WTC11 (cell line): ENCODE measurements around the gene GNAI1. TPM values are rescaled to one million over a fixed set of nuclear protein-coding genes. Genes with fewer than 3 reads are reported as not detected.

Experiments used
- ATAC-seq: fragments of 200-7000 bp; cut with Tn5 transposase; 2 replicates; pipeline ENCODE4 v1.10.0; 2021; ENCODE audit warnings: mild to moderate bottlenecking, moderate library complexity
- CTCF ChIA-PET: fragments of 300-600 bp; sonication (Branson Sonifier 250); formaldehyde crosslinking; loops from one replicate; lab custom pipeline; 2021; ENCODE audit warnings: antibody characterized with exemption; lab: Charles Lee
- POLR2A ChIA-PET: fragments of 350-600 bp; sonication (Branson Sonifier 250); formaldehyde crosslinking; loops from one replicate; lab custom pipeline; 2021; ENCODE audit warnings: antibody characterized with exemption; lab: Charles Lee
- DNase-seq: peaks from one replicate; pipeline ENCODE4 v3.0.0; 2021; ENCODE audit warnings: low spot score
- H3K27ac Mint-ChIP-seq: 2 replicates; pipeline ENCODE4 v1.8.0; 2021; ENCODE audit warnings: mixed read lengths
- H3K27me3 Mint-ChIP-seq: 2 replicates; pipeline ENCODE4 v1.8.0; 2021; ENCODE audit warnings: low read depth, mild to moderate bottlenecking, moderate library complexity, mixed read lengths
- H3K36me3 Mint-ChIP-seq: 2 replicates; pipeline ENCODE4 v1.8.0; 2021; ENCODE audit warnings: mixed read lengths
- H3K4me1 Mint-ChIP-seq: 2 replicates; pipeline ENCODE4 v1.8.0; 2022; ENCODE audit warnings: mixed read lengths
- H3K4me3 Mint-ChIP-seq: 2 replicates; pipeline ENCODE4 v1.8.0; 2021; ENCODE audit warnings: mild to moderate bottlenecking, moderate library complexity, mixed read lengths
- H3K9me3 Mint-ChIP-seq: 2 replicates; pipeline ENCODE4 v1.8.0; 2021; ENCODE audit warnings: mixed read lengths
- FOXK1 ChIP-seq: sonication (generic); formaldehyde crosslinking; IDR thresholded peaks from 2 replicates; pipeline ENCODE4 v1.8.0; 2022; ENCODE audit warnings: mild to moderate bottlenecking, moderate library complexity, missing genetic modification reagents
- GTF2I ChIP-seq: fragments of 250-450 bp; sonication (Bioruptor Pico); conservative IDR thresholded peaks from 2 replicates; pipeline ENCODE4 v1.4.0; 2021; ENCODE audit warnings: mild to moderate bottlenecking
- HMGA2 ChIP-seq: fragments of 250-450 bp; sonication (Bioruptor Pico); IDR thresholded peaks from 2 replicates; pipeline ENCODE4 v1.4.0; 2021; ENCODE audit warnings: mild to moderate bottlenecking, moderate library complexity
- MXD4 ChIP-seq: fragments of 250-450 bp; sonication (Bioruptor Pico); IDR thresholded peaks from 2 replicates; pipeline ENCODE4 v1.8.0; 2021; ENCODE audit warnings: mild to moderate bottlenecking, moderate library complexity, borderline replicate concordance
- MYBL2 ChIP-seq: sonication (generic); formaldehyde crosslinking; IDR thresholded peaks from 2 replicates; pipeline ENCODE4 v1.8.1; 2023; ENCODE audit warnings: mild to moderate bottlenecking, moderate library complexity, missing genetic modification reagents
- NFATC4 ChIP-seq: fragments of 250-450 bp; sonication (Bioruptor Pico); IDR thresholded peaks from 2 replicates; pipeline ENCODE4 v1.9.0; 2021; ENCODE audit warnings: mild to moderate bottlenecking
- PRRX2 ChIP-seq: fragments of 250-450 bp; sonication (Bioruptor Pico); IDR thresholded peaks from 2 replicates; pipeline ENCODE4 v1.8.0; 2021; ENCODE audit warnings: mild to moderate bottlenecking
- TCF7 ChIP-seq: sonication (generic); formaldehyde crosslinking; IDR thresholded peaks from 2 replicates; pipeline ENCODE4 v1.8.0; 2022; ENCODE audit warnings: mild to moderate bottlenecking, low read depth, missing genetic modification reagents, moderate library complexity
- ZNF121 ChIP-seq: sonication (generic); formaldehyde crosslinking; IDR thresholded peaks from 2 replicates; pipeline ENCODE4 v1.8.0; 2023; ENCODE audit warnings: missing genetic modification reagents
- ZNF232 ChIP-seq: sonication (generic); formaldehyde crosslinking; IDR thresholded peaks from 2 replicates; pipeline ENCODE4 v1.8.0; 2022; ENCODE audit warnings: mild to moderate bottlenecking, missing genetic modification reagents
- ZNF423 ChIP-seq: fragments of 250-450 bp; sonication (Bioruptor Pico); IDR thresholded peaks from 2 replicates; pipeline ENCODE4 v2.1.2; 2022; ENCODE audit warnings: mild to moderate bottlenecking, moderate library complexity
- total RNA-seq: library from RNA; stranded (reverse); gene quantifications from 3 replicates; pipeline ENCODE4 v1.2.3, GENCODE V29; 2021
- TF ChIP-seq, protein P1 (sequence below): fragments of 250-450 bp; sonication (Bioruptor Pico); IDR thresholded peaks from 2 replicates; pipeline ENCODE4 v2.1.2; 2022; ENCODE audit warnings: mild to moderate bottlenecking, moderate library complexity
- TF ChIP-seq, protein P2 (sequence below): fragments of 250-450 bp; sonication (Bioruptor Pico); conservative IDR thresholded peaks from 2 replicates; pipeline ENCODE4 v1.9.0; 2021; ENCODE audit warnings: mild to moderate bottlenecking
- TF ChIP-seq, protein P3 (sequence below): sonication (generic); formaldehyde crosslinking; IDR thresholded peaks from 2 replicates; pipeline ENCODE4 v1.8.1; 2023; ENCODE audit warnings: mild to moderate bottlenecking, missing genetic modification reagents
- TF ChIP-seq, protein P4 (sequence below): sonication (generic); formaldehyde crosslinking; conservative IDR thresholded peaks from 2 replicates; pipeline ENCODE4 v1.8.1; 2023; ENCODE audit warnings: mild to moderate bottlenecking, low read depth, missing genetic modification reagents, moderate library complexity
- TF ChIP-seq, protein P5 (sequence below): sonication (generic); formaldehyde crosslinking; IDR thresholded peaks from 2 replicates; pipeline ENCODE4 v1.8.1; 2022; ENCODE audit warnings: mild to moderate bottlenecking, missing genetic modification reagents, moderate library complexity, borderline replicate concordance
- TF ChIP-seq, protein P6 (sequence below): sonication (generic); formaldehyde crosslinking; IDR thresholded peaks from 2 replicates; pipeline ENCODE4 v1.8.0; 2023; ENCODE audit warnings: missing genetic modification reagents, mild to moderate bottlenecking, borderline replicate concordance

GNAI1 gene
- total RNA-seq, 1 experiment from 2014 or later = 26.7 TPM

DNA sequence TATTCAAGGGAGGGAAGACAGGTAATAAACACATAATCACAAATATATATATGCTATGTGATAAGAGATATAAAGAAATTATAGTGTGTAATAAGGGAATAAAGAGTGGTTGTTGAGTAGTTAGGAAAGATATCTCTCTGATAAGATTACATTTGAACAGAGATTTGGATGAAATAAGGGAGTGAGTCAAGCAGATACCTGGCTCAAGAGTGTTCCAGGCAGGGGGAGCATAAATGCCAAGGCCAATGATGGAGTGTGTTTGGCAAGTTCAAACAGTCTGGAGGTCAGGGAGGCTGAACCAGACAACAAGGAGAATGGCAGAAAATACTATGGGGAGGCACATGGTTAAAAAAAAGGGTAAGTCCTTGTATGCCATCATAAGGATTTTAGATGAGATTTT is 4.8 kb upstream of the GNAI1 start (continued):
- TF ChIP-seq, protein P1, sequence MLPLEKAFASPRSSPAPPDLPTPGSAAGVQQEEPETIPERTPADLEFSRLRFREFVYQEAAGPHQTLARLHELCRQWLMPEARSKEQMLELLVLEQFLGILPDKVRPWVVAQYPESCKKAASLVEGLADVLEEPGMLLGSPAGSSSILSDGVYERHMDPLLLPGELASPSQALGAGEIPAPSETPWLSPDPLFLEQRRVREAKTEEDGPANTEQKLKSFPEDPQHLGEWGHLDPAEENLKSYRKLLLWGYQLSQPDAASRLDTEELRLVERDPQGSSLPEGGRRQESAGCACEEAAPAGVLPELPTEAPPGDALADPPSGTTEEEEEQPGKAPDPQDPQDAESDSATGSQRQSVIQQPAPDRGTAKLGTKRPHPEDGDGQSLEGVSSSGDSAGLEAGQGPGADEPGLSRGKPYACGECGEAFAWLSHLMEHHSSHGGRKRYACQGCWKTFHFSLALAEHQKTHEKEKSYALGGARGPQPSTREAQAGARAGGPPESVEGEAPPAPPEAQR (CRISPR knock-in tag) = no peak
- TF ChIP-seq, protein P2, sequence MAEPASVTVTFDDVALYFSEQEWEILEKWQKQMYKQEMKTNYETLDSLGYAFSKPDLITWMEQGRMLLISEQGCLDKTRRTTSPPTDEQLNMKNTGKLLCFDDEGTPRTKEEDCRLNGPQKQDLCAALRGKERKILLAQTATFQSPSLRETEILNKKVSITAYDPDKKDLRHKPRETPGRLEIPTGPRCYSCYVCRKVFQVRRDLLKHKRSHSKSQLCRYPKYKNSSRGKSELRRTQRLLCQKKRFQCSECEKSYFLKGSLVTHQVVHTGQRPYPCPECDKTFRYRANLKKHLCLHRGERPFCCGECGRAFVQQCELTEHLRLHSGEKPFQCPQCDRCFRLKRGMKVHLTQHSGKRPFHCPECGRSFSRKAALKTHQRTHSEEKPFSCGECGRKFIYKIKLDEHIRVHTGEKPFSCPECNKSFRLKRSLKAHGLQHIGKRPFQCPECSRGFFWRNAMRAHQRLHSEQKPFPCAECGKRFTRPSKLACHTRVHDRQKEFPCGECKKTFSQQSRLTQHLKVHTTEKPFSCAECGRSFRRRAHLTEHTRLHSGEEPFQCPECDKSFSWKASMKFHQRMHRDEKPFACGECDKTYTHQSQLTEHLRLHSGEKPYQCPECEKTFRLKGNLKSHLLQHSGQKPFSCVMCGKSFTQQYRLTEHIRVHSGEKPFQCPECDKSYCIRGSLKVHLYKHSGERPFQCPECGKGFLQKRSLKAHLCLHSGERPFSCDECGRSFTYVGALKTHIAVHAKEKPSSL (CRISPR knock-in tag) = no peak
- no peak for TF ChIP-seq TCF7
- TF ChIP-seq FOXK1 (CRISPR knock-in tag) = no peak
- TF ChIP-seq PRRX2 (CRISPR knock-in tag) = no peak
- TF ChIP-seq, protein P3, sequence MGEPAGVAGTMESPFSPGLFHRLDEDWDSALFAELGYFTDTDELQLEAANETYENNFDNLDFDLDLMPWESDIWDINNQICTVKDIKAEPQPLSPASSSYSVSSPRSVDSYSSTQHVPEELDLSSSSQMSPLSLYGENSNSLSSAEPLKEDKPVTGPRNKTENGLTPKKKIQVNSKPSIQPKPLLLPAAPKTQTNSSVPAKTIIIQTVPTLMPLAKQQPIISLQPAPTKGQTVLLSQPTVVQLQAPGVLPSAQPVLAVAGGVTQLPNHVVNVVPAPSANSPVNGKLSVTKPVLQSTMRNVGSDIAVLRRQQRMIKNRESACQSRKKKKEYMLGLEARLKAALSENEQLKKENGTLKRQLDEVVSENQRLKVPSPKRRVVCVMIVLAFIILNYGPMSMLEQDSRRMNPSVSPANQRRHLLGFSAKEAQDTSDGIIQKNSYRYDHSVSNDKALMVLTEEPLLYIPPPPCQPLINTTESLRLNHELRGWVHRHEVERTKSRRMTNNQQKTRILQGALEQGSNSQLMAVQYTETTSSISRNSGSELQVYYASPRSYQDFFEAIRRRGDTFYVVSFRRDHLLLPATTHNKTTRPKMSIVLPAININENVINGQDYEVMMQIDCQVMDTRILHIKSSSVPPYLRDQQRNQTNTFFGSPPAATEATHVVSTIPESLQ (CRISPR knock-in tag) = no peak
- TF ChIP-seq GTF2I (CRISPR knock-in tag) = no peak
- TF ChIP-seq HMGA2 (CRISPR knock-in tag) = no peak
- no peak for TF ChIP-seq NFATC4 (CRISPR knock-in tag)
- no peak for TF ChIP-seq ZNF232 (CRISPR knock-in tag)
- no peak for TF ChIP-seq MYBL2 (CRISPR knock-in tag)
- TF ChIP-seq, protein P4, sequence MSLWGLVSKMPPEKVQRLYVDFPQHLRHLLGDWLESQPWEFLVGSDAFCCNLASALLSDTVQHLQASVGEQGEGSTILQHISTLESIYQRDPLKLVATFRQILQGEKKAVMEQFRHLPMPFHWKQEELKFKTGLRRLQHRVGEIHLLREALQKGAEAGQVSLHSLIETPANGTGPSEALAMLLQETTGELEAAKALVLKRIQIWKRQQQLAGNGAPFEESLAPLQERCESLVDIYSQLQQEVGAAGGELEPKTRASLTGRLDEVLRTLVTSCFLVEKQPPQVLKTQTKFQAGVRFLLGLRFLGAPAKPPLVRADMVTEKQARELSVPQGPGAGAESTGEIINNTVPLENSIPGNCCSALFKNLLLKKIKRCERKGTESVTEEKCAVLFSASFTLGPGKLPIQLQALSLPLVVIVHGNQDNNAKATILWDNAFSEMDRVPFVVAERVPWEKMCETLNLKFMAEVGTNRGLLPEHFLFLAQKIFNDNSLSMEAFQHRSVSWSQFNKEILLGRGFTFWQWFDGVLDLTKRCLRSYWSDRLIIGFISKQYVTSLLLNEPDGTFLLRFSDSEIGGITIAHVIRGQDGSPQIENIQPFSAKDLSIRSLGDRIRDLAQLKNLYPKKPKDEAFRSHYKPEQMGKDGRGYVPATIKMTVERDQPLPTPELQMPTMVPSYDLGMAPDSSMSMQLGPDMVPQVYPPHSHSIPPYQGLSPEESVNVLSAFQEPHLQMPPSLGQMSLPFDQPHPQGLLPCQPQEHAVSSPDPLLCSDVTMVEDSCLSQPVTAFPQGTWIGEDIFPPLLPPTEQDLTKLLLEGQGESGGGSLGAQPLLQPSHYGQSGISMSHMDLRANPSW (CRISPR knock-in tag) = no peak
- TF ChIP-seq ZNF121 (CRISPR knock-in tag) = no peak
- TF ChIP-seq MXD4 (CRISPR knock-in tag) = no peak

DNA sequence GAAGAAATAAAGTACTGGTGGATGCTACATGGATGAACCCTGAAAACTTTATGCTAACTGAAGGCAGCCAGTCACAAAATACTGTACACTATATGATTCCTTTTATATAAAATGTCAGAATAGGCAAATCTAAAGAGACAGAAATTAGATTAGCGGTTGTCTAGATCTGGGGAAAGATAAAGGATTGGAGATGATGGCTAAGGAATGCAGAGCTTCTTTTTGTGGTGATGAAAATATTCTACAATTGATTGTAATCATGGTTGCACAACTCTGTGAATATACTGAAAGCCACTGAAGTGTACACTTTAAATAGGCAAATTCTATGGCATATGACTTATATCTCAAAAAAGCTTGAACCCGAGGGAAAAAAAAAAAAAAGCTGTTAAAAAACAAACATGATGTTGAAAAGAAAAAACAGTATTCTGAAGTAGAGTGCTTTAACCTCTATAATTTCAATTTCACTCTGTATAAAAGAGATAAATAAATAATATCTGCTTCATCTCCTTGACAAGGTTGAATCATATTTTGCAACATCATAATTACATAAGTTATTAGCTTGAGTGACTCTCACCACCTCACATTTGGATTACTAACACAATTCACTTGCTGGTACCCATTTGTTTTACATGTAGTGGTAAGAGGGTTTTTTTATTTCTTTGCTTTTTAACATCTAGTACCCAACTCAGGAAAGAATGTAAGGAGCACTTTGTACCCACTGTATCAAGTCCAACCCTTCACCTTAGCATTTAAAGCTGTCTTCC is 2.8 kb upstream of the GNAI1 start:
- TF ChIP-seq MXD4 (CRISPR knock-in tag) = no peak
- Mint-ChIP-seq H3K27ac (no peak overlapping the region), H3K4me3 (no peak overlapping the region), H3K36me3 (no peaks in the 10 kb centered on the region), H3K4me1 (peaks cover 25% of the 10 kb centered on the region), H3K27me3 (peaks cover 15% of the 10 kb centered on the region), H3K9me3 (no peaks in the 10 kb centered on the region)
- ATAC-seq (no peak), DNase-seq (no peak)
- ChIA-PET CTCF (no interaction called here), POLR2A (no interaction called here)

DNA sequence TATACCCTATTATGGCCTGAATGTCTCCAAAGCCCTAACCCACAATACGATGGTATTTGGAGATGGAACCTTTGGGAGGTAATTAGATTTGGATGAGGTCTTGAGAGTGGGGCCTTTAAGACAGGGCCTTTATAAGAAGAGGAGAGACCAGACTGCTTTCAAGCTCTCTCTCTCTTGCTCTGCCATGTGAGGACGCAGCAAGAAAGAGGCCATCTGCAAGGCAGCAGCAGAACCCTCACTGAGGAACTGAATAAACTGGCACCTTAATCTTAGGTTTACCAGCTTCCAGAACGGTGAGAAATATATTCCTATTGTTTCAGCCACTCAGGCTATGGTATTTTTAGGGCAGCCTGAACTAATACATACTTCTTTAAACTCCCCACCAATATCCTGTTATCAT is 2.0 kb upstream of the GNAI1 start:
- TF ChIP-seq, protein P5, sequence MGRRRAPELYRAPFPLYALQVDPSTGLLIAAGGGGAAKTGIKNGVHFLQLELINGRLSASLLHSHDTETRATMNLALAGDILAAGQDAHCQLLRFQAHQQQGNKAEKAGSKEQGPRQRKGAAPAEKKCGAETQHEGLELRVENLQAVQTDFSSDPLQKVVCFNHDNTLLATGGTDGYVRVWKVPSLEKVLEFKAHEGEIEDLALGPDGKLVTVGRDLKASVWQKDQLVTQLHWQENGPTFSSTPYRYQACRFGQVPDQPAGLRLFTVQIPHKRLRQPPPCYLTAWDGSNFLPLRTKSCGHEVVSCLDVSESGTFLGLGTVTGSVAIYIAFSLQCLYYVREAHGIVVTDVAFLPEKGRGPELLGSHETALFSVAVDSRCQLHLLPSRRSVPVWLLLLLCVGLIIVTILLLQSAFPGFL (CRISPR knock-in tag) = no peak
- TF ChIP-seq FOXK1 (CRISPR knock-in tag) (no peak), ZNF423 (CRISPR knock-in tag) (no peak)
- TF ChIP-seq, protein P6, sequence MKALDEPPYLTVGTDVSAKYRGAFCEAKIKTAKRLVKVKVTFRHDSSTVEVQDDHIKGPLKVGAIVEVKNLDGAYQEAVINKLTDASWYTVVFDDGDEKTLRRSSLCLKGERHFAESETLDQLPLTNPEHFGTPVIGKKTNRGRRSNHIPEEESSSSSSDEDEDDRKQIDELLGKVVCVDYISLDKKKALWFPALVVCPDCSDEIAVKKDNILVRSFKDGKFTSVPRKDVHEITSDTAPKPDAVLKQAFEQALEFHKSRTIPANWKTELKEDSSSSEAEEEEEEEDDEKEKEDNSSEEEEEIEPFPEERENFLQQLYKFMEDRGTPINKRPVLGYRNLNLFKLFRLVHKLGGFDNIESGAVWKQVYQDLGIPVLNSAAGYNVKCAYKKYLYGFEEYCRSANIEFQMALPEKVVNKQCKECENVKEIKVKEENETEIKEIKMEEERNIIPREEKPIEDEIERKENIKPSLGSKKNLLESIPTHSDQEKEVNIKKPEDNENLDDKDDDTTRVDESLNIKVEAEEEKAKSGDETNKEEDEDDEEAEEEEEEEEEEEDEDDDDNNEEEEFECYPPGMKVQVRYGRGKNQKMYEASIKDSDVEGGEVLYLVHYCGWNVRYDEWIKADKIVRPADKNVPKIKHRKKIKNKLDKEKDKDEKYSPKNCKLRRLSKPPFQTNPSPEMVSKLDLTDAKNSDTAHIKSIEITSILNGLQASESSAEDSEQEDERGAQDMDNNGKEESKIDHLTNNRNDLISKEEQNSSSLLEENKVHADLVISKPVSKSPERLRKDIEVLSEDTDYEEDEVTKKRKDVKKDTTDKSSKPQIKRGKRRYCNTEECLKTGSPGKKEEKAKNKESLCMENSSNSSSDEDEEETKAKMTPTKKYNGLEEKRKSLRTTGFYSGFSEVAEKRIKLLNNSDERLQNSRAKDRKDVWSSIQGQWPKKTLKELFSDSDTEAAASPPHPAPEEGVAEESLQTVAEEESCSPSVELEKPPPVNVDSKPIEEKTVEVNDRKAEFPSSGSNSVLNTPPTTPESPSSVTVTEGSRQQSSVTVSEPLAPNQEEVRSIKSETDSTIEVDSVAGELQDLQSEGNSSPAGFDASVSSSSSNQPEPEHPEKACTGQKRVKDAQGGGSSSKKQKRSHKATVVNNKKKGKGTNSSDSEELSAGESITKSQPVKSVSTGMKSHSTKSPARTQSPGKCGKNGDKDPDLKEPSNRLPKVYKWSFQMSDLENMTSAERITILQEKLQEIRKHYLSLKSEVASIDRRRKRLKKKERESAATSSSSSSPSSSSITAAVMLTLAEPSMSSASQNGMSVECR (CRISPR knock-in tag) = no peak
- peaks cover 15% of the 10 kb centered on the region for H3K27me3 Mint-ChIP-seq
- H3K9me3 Mint-ChIP-seq = no peaks in the 10 kb centered on the region
- H3K27ac Mint-ChIP-seq = no peak overlapping the region
- ATAC-seq = no peak
- ChIA-PET POLR2A (no interaction called here), CTCF (no interaction called here)
- H3K4me1 Mint-ChIP-seq = peaks cover 29% of the 10 kb centered on the region
- DNase-seq = no peak
- H3K36me3 Mint-ChIP-seq = no peaks in the 10 kb centered on the region
- H3K4me3 Mint-ChIP-seq = no peak overlapping the region
